Anterior cingulate cortex (tissue), 58 donors: ENCODE results near the gene SHB.
A peak's percentile ranks its signal among the peaks of the same experiment; 100 is the strongest.
"Not testable (repeated sequence)": the region's sequence is repeated elsewhere in the genome, so short reads cannot be mapped to it uniquely, and the experiment has no call there.

Source experiments
- DNase-seq, 58 donors: peaks; one replicate each; lab custom pipeline; 2025; lab: John Stamatoyannopoulos, UW

SHB gene

GRCh38 chr9:38047301-38048251 lies 21.5 kb downstream of the SHB start:
- DNase-seq = peak in 21 of 58 donors; percentile 12 to 65 (median 36)

GRCh38 chr9:38046661-38047300 lies 22.2 kb downstream of the SHB start:
- no peak for DNase-seq

- DNase-seq = not testable (repeated sequence)
Observed at GRCh38 chr9:38045939-38046338, 23.1 kb downstream of the SHB start.

GRCh38 chr9:38044706-38045105 lies 24.3 kb downstream of the SHB start:
- no peak for DNase-seq

GRCh38 chr9:38043931-38044623 lies 24.9 kb downstream of the SHB start:
- peak in 5 of 58 donors; percentile 12 to 32 (median 26) for DNase-seq

- DNase-seq = peak in 5 of 58 donors; percentile 10 to 29 (median 18)
Observed at GRCh38 chr9:38042626-38043357, 26.2 kb downstream of the SHB start.

- no peak for DNase-seq
Observed at GRCh38 chr9:38041564-38042243, 27.3 kb downstream of the SHB start.

- no peak for DNase-seq
Observed at GRCh38 chr9:38039907-38040682, 28.9 kb downstream of the SHB start.

GRCh38 chr9:38039090-38039906 lies 29.7 kb downstream of the SHB start:
- no peak for DNase-seq

GRCh38 chr9:38038307-38039089 lies 30.5 kb downstream of the SHB start:
- no peak for DNase-seq

GRCh38 chr9:38037981-38038306 lies 31.1 kb downstream of the SHB start:
- DNase-seq = no peak

GRCh38 chr9:38036359-38037084 lies 32.5 kb downstream of the SHB start:
- DNase-seq = no peak

GRCh38 chr9:38035873-38036272 lies 33.2 kb downstream of the SHB start:
- DNase-seq = no peak

- no peak for DNase-seq
Observed at GRCh38 chr9:38033941-38034340, 35.1 kb downstream of the SHB start.

- DNase-seq = no peak
Observed at GRCh38 chr9:38032266-38033110, 36.5 kb downstream of the SHB start.

- no peak for DNase-seq
Observed at GRCh38 chr9:38031594-38031993, 37.4 kb downstream of the SHB start.
